Measurements from ENCODE around the gene MACROD2. TPM values are rescaled to one million over a fixed set of nuclear protein-coding genes. Genes with fewer than 3 reads are reported as not detected.
"Not testable (repeated sequence)": the region's sequence is repeated elsewhere in the genome, so short reads cannot be mapped to it uniquely, and the experiment has no call there.

MACROD2 gene
- total RNA-seq, 1 experiment from 2014 or later: 0.24 TPM

DNA sequence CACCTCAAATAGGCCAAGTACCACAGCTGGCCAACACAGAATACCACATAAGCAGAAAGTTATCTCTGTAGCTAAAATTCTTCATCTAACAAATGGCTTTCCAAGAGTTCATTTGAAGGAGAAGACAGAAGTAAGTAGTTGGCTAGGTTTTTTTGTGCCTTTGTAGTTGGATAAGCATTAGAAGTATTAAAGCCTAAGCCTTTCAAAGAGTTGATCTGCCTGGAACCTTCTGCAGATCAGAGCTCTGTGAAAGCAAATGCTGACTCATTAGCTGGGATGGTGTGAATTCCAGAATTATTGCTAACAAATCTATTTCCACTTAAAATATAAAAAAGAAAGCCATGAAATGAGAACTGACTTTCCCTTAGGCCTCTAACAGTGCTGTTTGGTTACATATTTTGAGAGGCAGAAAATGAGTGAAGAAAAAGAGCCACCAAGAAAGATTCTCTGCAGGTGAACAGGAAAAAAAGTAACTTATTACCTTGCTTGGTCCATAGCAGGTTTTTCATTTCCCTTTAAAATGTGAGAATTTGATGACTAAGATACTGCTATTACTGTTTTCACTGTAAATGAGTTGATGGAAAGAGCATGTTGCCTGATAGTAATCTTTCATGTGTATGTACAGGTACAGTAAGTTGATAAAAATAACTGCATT is 1105.3 kb downstream of the MACROD2 start:
- no peak for DNase-seq (ENCODE audit: low read depth)

DNA sequence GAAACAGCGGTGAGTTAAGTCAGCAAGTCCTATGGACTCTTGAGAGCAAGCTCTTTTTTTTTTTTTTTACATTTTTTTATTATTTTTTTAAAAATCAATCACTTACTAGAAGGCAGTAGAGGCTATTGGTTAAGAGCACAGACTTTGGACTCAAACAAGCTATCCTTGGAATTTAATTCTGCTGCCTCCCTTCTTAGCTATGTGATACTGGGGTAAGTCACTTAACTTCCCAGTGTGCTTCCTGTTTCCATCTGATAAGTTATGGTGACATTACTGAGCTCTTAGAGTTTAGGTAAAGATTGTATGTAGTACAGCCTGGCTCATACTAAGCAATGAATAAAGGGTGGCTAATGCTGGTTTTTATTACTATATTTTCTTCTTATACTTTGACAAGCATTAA is 1112.6 kb downstream of the MACROD2 start:
- no peak for DNase-seq (ENCODE audit: low read depth)

DNA sequence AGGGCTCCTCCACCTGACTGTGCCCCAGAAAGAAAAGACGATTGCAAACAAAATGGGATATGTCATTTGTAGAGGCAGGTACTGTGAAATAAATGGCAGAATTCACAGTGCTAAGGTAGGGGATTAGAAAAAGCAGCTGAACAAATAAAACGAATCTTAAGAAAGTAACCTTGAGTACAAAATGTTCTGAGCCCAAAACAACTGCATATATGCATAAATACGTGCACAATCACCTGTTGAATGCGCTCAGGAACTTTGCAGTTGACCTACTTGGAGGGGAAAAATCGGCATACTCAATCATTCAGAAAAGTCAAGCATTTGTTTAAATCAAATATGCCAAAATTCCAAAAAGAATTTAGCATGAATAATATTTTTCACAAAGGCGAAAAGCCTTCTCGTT is 1114.2 kb downstream of the MACROD2 start:
- no peak for DNase-seq (ENCODE audit: low read depth)

DNA sequence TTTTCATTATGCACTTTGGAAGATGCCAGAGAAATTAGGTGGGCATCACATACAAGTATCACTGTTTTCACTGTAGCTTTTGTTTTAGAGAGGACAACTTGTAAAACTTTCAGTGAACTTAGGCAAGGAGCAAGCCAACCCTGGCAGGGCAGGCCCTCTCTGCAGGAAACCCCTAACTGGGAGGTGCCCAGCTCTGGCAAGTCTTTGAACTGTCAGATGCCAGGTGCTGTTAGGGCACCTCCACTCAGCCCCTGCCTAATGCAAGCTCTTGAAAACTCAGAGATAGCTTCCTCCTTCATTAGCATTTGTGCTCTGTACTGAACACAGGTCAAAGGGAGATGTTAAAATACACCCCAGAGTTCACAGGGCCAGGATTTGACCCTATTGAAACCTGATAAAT is 1116.3 kb downstream of the MACROD2 start:
- no peak for DNase-seq (ENCODE audit: low read depth)

DNA sequence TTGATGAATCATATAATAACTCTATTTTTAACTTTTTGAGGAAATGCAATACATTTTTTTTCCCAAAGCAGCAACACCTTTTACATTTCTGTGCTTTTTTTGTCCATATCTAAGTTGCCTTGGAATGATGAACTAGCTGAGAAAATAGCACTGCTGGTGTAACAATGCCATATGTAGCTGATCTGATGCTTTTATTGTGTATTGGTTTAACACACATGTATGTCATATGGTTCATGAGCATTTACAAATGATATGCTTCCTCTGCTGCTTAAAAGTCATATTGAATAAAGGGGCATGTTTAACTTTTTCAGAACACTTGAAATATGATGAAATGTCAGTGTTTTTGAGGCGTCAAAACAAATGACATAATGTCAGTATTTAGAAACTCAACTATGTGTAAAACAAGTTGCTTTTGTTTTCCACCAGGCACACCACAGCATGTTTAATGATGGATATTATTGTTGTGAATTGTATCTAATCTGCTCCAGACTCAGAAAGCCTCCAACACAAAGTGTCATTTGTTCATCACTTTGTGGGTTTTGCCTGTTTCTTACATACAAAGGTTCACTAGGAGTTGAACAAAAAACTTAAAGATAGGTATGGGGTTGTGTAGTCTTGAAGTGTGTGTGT is 1117.9 kb downstream of the MACROD2 start:
- DNase-seq (ENCODE audit: low read depth): peak; percentile 24

DNA sequence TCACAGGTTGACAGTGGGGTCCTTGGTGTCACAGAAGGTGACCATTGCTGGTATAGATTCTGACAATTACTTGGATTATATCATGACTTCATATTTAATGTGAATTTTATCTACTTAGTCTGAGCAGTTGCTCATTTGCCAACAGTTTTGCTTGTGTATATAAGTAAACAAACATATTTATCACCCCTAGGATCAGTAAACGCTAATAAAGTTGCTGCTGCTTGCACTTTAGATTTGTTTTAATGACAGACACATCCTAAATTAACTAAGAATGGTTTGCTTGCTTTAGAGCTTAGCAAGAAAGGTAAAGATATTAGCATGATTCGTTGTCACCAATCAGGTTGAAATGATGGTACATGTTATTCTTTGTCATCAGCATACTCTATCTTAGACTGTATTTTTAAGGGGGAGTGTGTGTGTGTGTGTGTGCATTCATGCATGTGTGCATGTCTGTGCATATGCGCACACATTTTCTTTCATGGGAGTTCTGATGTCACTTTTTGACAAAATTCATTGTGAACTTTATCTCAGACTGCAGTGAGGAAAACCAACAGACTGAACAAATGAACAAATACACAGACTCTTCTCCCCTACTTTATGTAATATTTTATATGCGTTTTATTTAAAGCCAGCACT is 1124.7 kb downstream of the MACROD2 start:
- DNase-seq (ENCODE audit: low read depth): no peak

DNA sequence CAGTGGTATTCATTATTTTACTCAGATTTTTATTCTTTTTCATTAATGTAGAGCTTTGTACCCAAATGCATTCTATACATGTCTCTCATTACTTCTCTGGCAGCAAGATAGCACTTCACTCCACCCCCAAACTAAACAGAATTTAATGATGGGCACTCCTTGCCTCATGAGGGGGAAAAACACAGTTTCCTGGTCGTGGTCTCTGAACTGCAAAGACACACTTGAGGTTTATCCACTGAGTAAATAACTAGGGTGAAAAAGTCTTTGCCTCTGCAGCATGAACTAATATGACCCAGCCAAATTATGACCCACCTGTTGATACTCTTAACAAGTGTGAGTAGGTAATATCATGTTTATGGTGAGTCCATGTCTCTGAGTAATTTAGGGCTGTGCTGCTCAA is 1127.3 kb downstream of the MACROD2 start:
- no peak for DNase-seq (ENCODE audit: low read depth)

DNA sequence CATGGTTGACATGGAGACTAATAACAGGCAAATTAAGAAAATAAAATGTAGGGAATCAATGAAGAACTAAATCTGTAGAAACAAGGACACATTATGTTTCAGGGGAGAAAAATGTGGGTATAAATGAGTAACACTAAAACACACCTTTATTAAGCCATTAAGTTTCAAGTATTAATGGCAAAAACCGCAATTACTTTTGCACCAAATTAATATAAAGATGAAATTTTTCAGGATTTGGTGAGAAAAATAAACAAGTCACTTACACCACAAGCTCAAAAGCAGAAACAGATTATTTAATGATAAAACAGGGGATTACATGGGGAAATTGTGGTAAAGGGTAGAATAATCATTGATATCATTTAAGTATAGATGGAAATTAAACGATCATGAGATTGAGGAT is 1135.9 kb downstream of the MACROD2 start:
- DNase-seq (ENCODE audit: low read depth): no peak

DNA sequence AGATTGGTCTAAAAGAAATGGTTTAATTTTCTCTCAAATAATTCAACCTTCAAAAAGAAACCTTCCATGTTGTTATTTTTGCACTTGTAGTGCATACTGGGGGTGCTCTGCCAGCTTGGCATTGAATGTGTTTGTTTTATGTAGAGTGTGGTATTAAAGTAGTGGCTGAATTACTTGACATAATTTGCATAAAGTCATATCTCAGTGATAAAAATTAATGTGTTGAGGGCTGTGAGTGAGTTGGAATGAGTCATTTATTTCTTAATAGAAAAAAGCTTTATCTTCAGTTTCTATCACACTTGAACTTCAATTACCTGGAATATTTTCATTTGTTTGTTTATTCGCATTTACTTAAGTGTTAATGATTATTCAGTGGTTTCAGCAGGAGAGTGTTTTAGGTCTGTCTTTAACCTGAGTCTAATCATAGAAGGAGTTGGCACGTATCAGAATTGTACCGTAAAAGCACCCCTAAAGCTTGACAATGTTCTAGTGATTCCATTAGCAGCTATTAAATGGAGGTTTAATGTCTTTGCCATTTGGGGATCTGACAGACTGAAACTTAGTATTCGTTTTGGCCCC is 1143.3 kb downstream of the MACROD2 start:
- DNase-seq (ENCODE audit: low read depth): no peak

DNA sequence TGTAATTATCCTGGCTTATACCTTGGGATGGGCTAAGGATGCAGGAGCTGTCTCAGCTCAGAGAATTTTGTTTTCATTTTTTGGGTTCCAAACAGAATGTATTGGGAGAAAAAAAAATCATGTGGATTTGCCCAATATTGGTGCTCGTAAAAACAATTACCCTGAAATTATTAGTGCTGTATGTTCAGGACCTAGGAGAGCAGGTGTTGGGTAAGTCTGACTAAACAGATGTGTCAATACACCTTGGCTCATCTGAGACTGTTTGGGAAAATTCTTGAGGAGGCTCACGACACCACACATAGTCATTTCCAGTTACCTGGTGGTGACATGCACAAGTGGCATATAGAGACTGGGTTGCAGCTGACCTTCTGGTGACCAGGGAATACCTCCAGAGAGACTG is 1144.2 kb downstream of the MACROD2 start:
- DNase-seq (ENCODE audit: low read depth): no peak

DNA sequence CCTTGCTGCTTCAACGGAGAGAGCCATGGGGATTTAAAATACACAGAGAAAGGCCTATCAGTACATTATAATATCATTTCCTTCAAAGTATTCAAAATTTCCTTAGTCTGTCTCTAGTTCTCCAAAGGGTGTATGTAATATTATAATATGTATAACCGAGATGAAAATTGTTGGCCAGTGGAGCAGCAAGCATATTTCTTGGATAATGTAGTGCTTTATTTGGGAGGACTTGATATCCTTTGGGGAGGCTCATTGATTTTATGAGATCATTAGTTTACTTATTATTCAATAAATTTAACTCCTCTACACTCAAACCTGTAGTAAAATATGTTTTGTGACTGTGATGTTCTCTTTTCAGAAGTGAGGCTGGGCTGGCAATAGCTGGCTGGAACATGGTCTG is 1145.0 kb downstream of the MACROD2 start:
- DNase-seq (ENCODE audit: low read depth): no peak

DNA sequence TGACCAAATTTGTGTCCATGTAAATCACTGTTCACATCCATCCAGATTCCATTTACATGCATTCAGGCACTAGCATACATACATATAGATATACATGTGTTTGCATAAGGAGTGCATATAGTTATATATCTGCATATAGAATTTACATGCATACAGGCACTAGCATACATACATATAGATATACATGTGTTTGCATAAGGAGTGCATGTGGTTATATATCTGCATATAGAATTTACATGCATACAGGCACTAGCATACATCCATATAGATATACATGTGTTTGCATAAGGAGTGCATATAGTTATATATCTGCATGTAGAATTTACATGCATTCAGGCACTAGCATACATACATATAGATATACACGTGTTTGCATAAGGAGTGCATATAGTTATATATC is 1145.6 kb downstream of the MACROD2 start:
- not testable (repeated sequence) for DNase-seq (ENCODE audit: low read depth)

DNA sequence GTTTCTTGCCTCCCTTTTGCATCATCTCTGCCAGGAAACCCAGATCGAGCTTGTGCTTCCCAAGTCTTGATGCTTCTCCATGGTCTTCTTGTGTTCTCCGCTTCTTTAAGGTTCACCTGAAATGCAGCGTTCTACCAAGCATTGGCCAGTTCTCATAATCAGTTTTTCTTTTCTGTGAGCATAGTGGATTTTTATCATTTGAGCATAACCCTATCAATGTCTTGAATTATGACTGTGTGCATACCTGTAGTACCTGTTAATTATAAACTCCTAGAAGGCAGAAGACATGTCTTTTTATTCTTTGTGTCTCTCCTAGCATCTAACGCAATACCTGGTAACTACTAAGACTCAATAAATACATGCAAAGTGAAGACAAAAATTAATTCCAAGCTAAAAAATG is 1146.5 kb downstream of the MACROD2 start:
- DNase-seq (ENCODE audit: low read depth): no peak

DNA sequence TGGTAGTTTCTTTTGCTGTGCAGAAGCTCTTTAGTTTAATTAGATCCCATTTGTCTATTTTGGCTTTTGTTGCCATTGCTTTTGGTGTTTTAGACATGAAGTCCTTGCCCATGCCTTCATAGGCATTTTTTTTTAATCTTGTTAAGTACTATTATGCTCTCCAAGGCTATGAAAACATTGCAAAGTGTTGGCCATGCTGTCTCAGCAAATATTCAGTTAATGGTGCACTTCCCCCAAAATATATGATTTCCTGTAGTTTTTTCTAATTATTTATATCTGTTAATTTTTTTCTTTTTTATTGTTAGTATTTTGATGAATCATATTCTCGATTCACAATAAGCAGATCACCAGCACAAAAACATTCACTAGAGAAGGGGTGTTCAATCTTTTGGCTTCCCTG is 1148.2 kb downstream of the MACROD2 start:
- DNase-seq (ENCODE audit: low read depth): no peak

DNA sequence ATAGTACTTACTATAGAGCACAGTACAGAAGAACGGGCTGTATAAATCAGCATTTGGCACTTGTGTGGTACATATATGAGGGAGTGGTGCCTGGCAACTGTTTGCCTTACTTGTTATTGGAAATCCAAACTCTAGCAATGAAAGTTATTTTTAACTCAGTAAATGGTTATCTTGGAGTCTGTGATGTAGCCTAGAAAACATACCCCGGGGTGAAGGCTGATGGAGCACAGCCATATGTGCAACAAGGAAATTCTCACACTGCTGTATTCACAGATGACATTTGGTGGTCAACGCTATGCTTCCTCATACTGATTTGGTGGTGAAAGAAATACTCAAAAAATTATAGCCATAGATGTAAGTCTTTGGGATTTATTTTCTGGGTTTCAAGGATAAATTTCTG is 1149.6 kb downstream of the MACROD2 start:
- DNase-seq (ENCODE audit: low read depth): peak; percentile 6

DNA sequence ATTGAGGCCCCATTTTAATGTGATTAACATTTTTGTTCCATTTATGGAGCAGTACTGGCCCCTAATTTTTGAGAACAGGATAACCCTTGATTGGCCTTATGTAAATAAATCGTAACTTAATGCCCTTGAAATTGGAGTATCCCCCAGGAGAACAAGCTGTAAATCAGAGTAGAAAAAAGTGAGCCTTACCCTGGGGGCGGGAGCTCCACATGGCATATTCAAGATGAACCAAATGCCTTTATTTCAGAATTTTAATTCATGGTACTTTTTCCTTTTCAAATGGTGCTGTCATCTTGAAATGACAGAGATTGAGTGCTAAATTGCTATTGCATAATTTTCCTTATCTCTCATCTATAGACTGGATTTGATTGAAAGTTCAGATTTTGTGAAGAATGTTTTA is 1151.6 kb downstream of the MACROD2 start:
- no peak for DNase-seq (ENCODE audit: low read depth)

DNA sequence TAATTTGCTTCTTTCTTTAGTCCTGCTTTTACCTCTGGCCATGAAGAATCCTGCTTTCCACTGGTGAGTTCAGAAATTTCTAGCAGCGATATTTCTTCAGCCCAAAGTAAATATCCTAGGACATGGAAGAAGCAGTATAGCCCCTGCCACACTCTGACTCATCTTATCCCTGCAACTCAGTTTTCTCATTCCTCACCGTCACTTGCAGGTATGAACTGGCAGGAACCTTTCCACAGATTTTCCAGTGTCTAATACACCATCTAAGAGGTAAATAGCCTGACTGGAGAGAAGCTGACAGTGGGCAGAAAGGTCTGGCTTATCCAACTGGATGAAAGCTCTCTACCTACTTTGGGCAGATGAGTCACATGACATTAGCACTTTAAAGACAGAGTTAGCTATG is 1158.8 kb downstream of the MACROD2 start:
- no peak for DNase-seq (ENCODE audit: low read depth)

DNA sequence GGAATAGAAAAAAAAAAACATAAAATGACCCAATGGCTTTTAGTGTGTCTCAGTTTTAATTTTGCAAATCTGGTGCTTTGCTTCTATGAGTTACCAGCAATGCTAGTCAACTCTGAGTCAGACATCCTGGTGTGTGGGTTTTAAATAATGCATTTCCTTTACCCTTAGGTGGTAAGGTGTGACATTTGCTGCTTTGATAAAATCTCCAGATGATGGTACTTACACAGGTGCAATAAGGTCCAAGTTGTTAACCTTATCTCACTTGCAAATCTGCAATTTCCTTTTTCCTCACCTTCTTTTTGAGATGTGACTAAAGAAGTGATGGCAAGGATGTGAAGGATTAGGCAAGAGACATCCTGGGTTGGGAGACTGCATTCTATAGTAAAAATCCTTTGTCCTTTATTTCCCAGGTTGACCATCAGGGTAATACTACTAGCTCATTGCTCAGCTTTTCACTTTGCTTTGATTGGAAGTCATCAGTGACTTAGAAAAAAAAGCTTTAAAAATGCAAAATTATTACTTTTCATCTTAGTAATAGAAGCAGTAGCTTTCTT is 1160.6 kb downstream of the MACROD2 start:
- no peak for DNase-seq (ENCODE audit: low read depth)

DNA sequence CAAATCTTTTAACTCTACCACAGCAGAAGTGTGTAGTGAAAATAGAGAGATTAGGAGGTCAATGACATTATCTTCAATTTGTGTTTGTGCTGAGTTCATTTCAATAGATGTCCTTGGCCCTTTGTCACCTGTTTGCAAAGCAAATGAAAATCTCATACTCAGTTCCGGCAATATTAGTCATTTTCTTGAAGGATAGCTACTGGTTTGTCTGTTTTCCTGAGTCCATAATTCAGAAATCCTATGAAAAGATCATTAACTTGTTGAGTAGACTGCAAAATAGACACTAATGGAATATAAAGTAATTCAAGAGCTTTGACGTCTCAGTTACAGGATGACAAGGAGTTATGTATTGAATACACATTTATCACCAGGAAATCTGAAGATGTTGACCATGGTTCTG is 1163.2 kb downstream of the MACROD2 start:
- no peak for DNase-seq (ENCODE audit: low read depth)

DNA sequence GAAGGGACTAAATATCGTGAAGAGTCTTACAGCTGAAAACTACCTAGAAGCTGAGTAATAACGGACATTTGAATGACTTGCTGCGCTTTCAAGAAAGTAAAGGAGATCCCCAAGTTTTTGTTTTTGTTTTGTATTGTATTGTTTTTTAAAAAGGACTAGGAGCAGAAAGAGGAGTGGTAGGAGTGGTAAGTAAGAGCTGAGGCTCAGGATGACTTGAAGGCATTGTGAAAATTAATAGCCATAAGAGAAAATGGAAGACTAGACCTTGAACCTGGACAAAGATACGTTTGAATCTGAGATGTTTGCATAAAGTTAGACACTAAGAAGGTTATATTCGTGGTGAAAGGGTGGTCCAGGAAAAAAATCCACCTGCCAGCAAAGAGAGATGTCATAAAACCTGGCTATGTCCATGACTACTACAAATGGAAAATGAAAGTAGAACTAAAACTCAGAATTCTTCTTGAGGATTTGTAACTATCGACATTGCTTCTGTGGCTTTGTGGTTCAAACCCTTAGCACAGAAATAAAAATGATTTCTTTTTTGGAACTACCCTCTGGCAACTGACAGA is 1166.8 kb downstream of the MACROD2 start:
- no peak for DNase-seq (ENCODE audit: low read depth)

DNA sequence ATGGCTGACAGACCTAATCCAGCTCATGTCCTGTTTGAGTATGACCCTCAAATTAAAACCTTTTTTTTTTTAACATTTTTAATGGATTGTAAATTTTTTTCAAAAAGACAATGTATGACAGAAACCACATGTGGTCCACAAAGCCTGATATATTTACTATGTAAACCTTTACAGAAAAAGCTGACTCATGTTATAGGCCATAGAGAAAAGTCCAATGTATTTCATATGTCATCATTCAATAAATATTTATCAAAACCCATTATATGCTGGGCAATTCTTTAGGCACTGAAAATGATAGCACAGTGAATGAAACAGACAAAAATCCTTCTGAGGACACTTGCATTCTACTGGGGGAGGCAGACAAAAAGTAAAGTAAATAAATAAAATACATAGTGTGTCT is 1168.3 kb downstream of the MACROD2 start:
- no peak for DNase-seq (ENCODE audit: low read depth)

DNA sequence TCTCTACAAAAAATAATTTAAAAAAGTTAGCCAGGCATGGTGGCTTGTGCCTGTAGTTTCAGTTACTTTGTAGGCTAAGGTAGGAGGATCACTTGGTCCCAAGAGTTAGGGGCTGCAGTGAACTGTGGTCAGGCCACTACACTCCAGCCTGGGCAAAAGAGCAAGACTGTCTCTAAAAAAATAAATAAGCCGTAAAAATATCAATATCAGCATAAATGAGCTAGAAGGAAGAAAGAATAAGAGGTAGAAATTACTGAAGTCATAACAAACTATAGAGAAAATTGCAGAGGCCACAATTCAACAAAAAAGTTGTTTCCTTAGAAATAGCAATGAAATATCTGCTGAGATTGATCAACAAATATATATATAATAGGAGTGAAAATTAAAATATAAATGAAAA is 1169.4 kb downstream of the MACROD2 start:
- DNase-seq (ENCODE audit: low read depth): no peak

All from RPMI7951 (cell line).